GM12874 (cell line): Measurements from ENCODE around the gene RNF213.

Experiments
- TF ChIP-seq, protein P1 (sequence below): IDR thresholded peaks from 2 replicates; pipeline ENCODE4 v1.5.1; 2011; ENCODE audit warnings: low read depth, mild to moderate bottlenecking, control low read depth, low read length, moderate library complexity; ENCODE audit not compliant: insufficient read depth

The RNF213 gene

DNA sequence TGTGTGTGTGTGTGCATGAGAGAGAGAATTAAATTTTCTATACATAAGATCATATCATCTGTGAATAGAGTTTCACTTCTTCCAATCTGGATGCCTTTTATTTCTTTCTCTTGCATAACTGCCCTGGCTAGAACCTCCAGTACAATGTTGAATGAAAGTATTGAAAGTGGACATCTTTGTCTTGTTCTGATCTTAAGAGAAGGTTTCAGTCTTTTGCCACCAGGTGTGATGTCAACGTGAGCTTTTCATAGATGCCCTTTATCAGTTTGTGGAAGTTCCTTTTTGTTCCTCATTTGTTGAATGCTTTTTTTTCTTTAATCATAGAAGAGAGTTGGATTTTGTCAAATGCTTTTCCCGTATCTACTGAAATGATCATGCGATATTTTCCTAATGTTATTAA is 63.3 kb downstream of the RNF213 start:
- TF ChIP-seq, protein P1, sequence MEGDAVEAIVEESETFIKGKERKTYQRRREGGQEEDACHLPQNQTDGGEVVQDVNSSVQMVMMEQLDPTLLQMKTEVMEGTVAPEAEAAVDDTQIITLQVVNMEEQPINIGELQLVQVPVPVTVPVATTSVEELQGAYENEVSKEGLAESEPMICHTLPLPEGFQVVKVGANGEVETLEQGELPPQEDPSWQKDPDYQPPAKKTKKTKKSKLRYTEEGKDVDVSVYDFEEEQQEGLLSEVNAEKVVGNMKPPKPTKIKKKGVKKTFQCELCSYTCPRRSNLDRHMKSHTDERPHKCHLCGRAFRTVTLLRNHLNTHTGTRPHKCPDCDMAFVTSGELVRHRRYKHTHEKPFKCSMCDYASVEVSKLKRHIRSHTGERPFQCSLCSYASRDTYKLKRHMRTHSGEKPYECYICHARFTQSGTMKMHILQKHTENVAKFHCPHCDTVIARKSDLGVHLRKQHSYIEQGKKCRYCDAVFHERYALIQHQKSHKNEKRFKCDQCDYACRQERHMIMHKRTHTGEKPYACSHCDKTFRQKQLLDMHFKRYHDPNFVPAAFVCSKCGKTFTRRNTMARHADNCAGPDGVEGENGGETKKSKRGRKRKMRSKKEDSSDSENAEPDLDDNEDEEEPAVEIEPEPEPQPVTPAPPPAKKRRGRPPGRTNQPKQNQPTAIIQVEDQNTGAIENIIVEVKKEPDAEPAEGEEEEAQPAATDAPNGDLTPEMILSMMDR, result no peak

DNA sequence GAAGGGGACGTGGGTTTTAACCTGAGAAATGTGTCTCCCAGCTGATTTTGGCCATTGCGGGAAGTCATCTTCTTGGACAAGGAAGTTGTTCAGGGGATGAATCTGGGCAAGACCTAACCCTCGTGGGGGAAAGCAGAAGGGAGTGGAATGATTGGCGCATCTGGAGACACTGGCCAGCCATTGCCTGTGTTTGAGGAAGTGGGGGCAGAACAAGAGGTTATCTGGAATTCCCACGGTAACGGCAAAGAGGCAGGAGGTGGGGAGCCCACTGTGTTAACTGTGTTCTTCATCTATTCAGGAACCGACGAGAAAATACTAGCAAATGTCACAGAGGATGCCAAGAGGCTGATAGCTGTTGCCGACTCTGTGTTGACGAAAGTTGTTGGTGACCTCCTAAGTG is 66.9 kb downstream of the RNF213 start:
- TF ChIP-seq, protein P1, result no peak

DNA sequence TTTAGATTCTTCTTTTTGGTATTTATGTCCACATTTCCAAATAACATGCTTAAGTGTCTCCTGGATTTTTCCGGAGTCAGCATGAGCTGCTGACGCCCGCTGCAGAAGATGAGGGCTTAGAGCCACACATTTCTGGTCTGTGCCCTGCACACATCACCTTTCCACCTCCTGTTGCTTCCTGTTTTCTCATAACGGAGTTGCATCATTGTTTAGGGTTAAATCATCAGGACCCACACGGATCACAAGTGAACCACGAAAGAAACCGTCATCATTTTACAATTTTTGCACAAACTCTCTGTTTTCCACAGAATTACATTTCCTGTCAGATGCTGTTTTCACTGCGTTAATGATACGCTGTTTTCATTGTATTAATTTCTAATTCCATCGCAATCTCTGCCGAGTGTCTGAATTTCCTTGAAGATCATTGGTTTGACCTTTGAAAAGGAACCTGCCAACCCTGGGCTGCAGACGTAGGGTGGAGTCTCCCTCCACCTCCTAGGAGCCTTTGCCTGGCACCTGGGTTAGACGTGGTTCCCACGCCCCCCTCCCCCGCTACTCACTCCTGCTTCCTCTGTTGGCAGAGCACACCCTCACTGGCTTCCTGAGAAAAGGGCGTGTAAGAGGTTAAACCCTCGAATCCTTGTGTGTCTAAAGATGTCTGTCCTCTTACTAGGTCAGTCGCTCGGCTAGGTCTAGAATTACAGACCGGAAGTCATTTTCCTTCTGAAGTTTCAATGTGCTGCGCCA is 68.2 kb downstream of the RNF213 start:
- TF ChIP-seq, protein P1, result no peak

DNA sequence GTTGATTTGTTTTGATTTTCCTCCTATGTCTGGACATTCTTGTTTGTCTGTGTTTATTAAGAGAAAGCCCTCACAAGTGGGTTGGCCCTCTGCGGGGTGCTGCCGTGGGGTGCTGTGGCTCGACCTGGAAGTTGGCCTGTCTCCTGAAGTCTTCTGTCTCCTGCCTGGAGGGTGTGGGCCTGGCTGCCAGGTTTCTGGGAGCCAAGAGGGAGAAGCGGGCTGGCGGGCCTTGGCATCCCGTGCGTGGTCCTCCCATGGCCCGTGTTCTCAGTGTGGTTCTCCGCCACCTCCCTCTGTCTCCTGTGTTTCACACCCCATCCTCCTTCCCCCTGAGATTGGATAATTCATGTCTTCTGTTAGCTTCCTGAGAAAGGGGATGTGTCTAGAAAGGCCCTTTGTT is 69.6 kb downstream of the RNF213 start:
- TF ChIP-seq, protein P1, result no peak

GRCh38 chr17:80331820-80332219 is 71.2 kb downstream of the RNF213 start:
- TF ChIP-seq, protein P1, result no peak

- TF ChIP-seq, protein P1, result no peak
Measured at GRCh38 chr17:80337195-80337895, 76.7 kb downstream of the RNF213 start.

- TF ChIP-seq, protein P1, result no peak
Measured at GRCh38 chr17:80339118-80339517, 78.5 kb downstream of the RNF213 start.
